ENCODE data around the gene SMIM1. TPM values are rescaled to one million over a fixed set of nuclear protein-coding genes. Genes with fewer than 3 reads are reported as not detected.
A peak's percentile ranks its signal among the peaks of the same experiment; 100 is the strongest.

The SMIM1 gene
- total and polyA plus RNA-seq, 9 of the 15 experiments (the other 6 are each of a cell fraction or from before 2014, with no cell fraction given) = 2.3 to 125 (median 24.3) TPM

GRCh38 chr1:3774276-3774945 is 1.9 kb downstream of the SMIM1 start (continued):
- TF ChIP-seq USF1 (CRISPR knock-in tag; IDR thresholded peaks at IDR 0.05) (no peak), CSDE1 (IDR thresholded peaks at IDR 0.05) (no peak), HMG20B (CRISPR knock-in tag; IDR thresholded peaks at IDR 0.05) (no peak), ESRRB (CRISPR knock-in tag; IDR thresholded peaks at IDR 0.05; ENCODE audit: borderline replicate concordance) (no peak), MCM7 (IDR thresholded peaks at IDR 0.05) (no peak), HNRNPH1 (optimal IDR thresholded peaks at IDR 0.05; ENCODE audit: low read depth, low read length) (no peak), ZFX (CRISPR knock-in tag; IDR thresholded peaks at IDR 0.05) (peak; percentile 60), MAZ (CRISPR knock-in tag; conservative IDR thresholded peaks at IDR 0.05 in 1 of 2, IDR thresholded peaks at IDR 0.05 in 1 of 2) (peak in 1 of 2 experiments; percentile 11; a peak in 1 of 4 replicates), ZNF217 (CRISPR knock-in tag; IDR thresholded peaks at IDR 0.05) (no peak), ZFPM2 (CRISPR knock-in tag; IDR thresholded peaks at IDR 0.05) (no peak), ZBTB17 (CRISPR knock-in tag; IDR thresholded peaks at IDR 0.05) (no peak), HNRNPLL (IDR thresholded peaks at IDR 0.05; ENCODE audit: low read depth, low read length, poor library complexity, severe bottlenecking) (no peak), E2F1 (CRISPR knock-in tag; IDR thresholded peaks at IDR 0.05) (no peak), ZFP36 (IDR thresholded peaks at IDR 0.05; ENCODE audit: low read depth, low read length, partially characterized antibody) (no peak), ZNF431 (CRISPR knock-in tag; IDR thresholded peaks at IDR 0.05) (no peak), HOXB6 (CRISPR knock-in tag; IDR thresholded peaks at IDR 0.05; ENCODE audit: borderline replicate concordance) (no peak), ETV6 (IDR thresholded peaks at IDR 0.05; ENCODE audit: borderline replicate concordance in 1 of 2, low read depth in 2 of 2, low read length in 1 of 2) (no peak), ETV6 (CRISPR knock-in tag; IDR thresholded peaks at IDR 0.05; ENCODE audit: borderline replicate concordance) (no peak), MBD2 (IDR thresholded peaks at IDR 0.05; ENCODE audit: borderline replicate concordance, low read depth) (no peak), HBP1 (CRISPR knock-in tag; IDR thresholded peaks at IDR 0.05) (no peak), ATF4 (CRISPR knock-in tag; IDR thresholded peaks at IDR 0.05) (no peak), ZNF57 (CRISPR knock-in tag; IDR thresholded peaks at IDR 0.05) (peak; percentile 31; the same call in 1 of the 2 replicates), ZNF197 (CRISPR knock-in tag; IDR thresholded peaks at IDR 0.05; ENCODE audit: low read depth) (0 out of 2 replicates have a peak, but pooled peaks have one; percentile 29), PHB (CRISPR knock-in tag; IDR thresholded peaks at IDR 0.05) (no peak), PHF8 (IDR thresholded peaks at IDR 0.05; ENCODE audit: borderline replicate concordance, low read length) (peak; percentile 9; the same call in 1 of the 2 replicates), ZNF324 (CRISPR knock-in tag; IDR thresholded peaks at IDR 0.05) (no peak)
